H9 (cell line): ENCODE results near the gene DIPK1B. TPM values are rescaled to one million over a fixed set of nuclear protein-coding genes. Genes with fewer than 3 reads are reported as not detected.

ENCODE experiments used
- DNase-seq: peaks from one replicate; pipeline ENCODE4 v3.0.0-alpha.2; 2017
- H2AFZ ChIP-seq: one replicate; pipeline ENCODE4 v1.6.1; 2013; ENCODE audit warnings: mild to moderate bottlenecking, low read length, control low read depth, moderate library complexity
- H2AK5ac ChIP-seq: 2 replicates; pipeline ENCODE4 v1.6.1; 2013; ENCODE audit warnings: low read length, control low read depth, mixed read lengths; ENCODE audit not compliant: insufficient read length
- H2BK120ac ChIP-seq: one replicate; pipeline ENCODE4 v1.6.1; 2013; ENCODE audit warnings: low read depth, mild to moderate bottlenecking, low read length, control low read depth, inconsistent platforms; ENCODE audit not compliant: poor library complexity, severe bottlenecking
- H2BK12ac ChIP-seq: 2 replicates; pipeline ENCODE4 v1.6.1; 2013; ENCODE audit warnings: low read length, control low read depth, mixed read lengths, low read depth; ENCODE audit not compliant: insufficient read length
- H2BK15ac ChIP-seq: 2 replicates; pipeline ENCODE4 v1.6.1; 2013; ENCODE audit warnings: low read depth, low read length, control low read depth
- H2BK20ac ChIP-seq: one replicate; pipeline ENCODE4 v1.6.1; 2013; ENCODE audit warnings: low read depth, mild to moderate bottlenecking, low read length, control low read depth, inconsistent platforms; ENCODE audit not compliant: poor library complexity, severe bottlenecking
- H2BK5ac ChIP-seq: 2 replicates; pipeline ENCODE4 v1.6.1; 2013; ENCODE audit warnings: low read length, control low read depth, mixed read lengths; ENCODE audit not compliant: insufficient read length
- H3K14ac ChIP-seq: 2 replicates; pipeline ENCODE4 v1.6.1; 2013; ENCODE audit warnings: low read length, control low read depth; ENCODE audit not compliant: insufficient read depth
- H3K18ac ChIP-seq: 2 replicates; pipeline ENCODE4 v1.6.1; 2013; ENCODE audit warnings: low read depth, mild to moderate bottlenecking, mixed read lengths, low read length, control low read depth; ENCODE audit not compliant: insufficient read length
- H3K23ac ChIP-seq: 2 replicates; pipeline ENCODE4 v1.6.1; 2013; ENCODE audit warnings: low read length, control low read depth, mixed read lengths, low read depth; ENCODE audit not compliant: insufficient read length
- H3K23me2 ChIP-seq: 2 replicates; pipeline ENCODE4 v1.6.1; 2013; ENCODE audit warnings: low read depth, mild to moderate bottlenecking, mixed read lengths, low read length, control low read depth; ENCODE audit not compliant: insufficient read length, poor library complexity, severe bottlenecking
- H3K27ac ChIP-seq: 2 replicates; pipeline ENCODE4 v1.5.1; 2013; ENCODE audit warnings: low read length, control low read depth, mixed read lengths, low read depth; ENCODE audit not compliant: insufficient read length
- H3K27me3 ChIP-seq: 2 replicates; pipeline ENCODE4 v1.6.1; 2013; ENCODE audit warnings: low read length, control low read depth, inconsistent platforms; ENCODE audit not compliant: insufficient read depth
- H3K4ac ChIP-seq: 2 replicates; pipeline ENCODE4 v1.6.1; 2013; ENCODE audit warnings: low read depth, mild to moderate bottlenecking, control low read depth, inconsistent platforms, low read length, moderate library complexity
- H3K4me1 ChIP-seq: 2 replicates; pipeline ENCODE4 v1.6.1; 2013; ENCODE audit warnings: low read length, control low read depth, inconsistent platforms; ENCODE audit not compliant: insufficient read depth
- H3K4me2 ChIP-seq: 2 replicates; pipeline ENCODE4 v1.6.1; 2013; ENCODE audit warnings: low read length, control low read depth, mixed read lengths; ENCODE audit not compliant: insufficient read length, insufficient read depth
- H3K56ac ChIP-seq: 2 replicates; pipeline ENCODE4 v1.6.1; 2013; ENCODE audit warnings: low read depth, mild to moderate bottlenecking, mixed read lengths, low read length, control low read depth; ENCODE audit not compliant: insufficient read length
- H3K79me1 ChIP-seq: 2 replicates; pipeline ENCODE4 v1.6.1; 2013; ENCODE audit warnings: low read depth, mild to moderate bottlenecking, moderate library complexity, low read length, control low read depth, inconsistent platforms; ENCODE audit not compliant: insufficient read depth, poor library complexity, severe bottlenecking
- H3K79me2 ChIP-seq: 2 replicates; pipeline ENCODE4 v1.6.1; 2013; ENCODE audit warnings: low read length, control low read depth, inconsistent platforms; ENCODE audit not compliant: insufficient read depth
- H3K9ac ChIP-seq: 2 replicates; pipeline ENCODE4 v1.6.1; 2013; ENCODE audit warnings: low read length, control low read depth, mixed read lengths; ENCODE audit not compliant: insufficient read length; ENCODE audit errors: extremely low read depth
- H3K9me3 ChIP-seq: one replicate; pipeline ENCODE4 v1.6.1; 2013; ENCODE audit warnings: low read depth, low read length, inconsistent platforms; ENCODE audit not compliant: control insufficient read depth
- H3T11ph ChIP-seq: one replicate; pipeline ENCODE4 v1.6.1; 2013; ENCODE audit warnings: mild to moderate bottlenecking, low read length, control low read depth, inconsistent platforms
- H4K20me1 ChIP-seq: one replicate; pipeline ENCODE4 v1.6.1; 2013; ENCODE audit not compliant: control insufficient read depth, insufficient read length, insufficient read depth
- H4K5ac ChIP-seq: 2 replicates; pipeline ENCODE4 v1.6.1; 2013; ENCODE audit warnings: low read depth, mild to moderate bottlenecking, mixed read lengths, low read length, control low read depth; ENCODE audit not compliant: insufficient read length
- H4K8ac ChIP-seq: replicated peaks from 2 replicates; pipeline ENCODE4 v1.6.1; 2013; ENCODE audit warnings: low read length, control low read depth, mixed read lengths, low read depth; ENCODE audit not compliant: insufficient read length
- H4K91ac ChIP-seq: 2 replicates; pipeline ENCODE4 v1.6.1; 2013; ENCODE audit warnings: low read depth, mild to moderate bottlenecking, moderate library complexity, mixed read lengths, low read length, control low read depth; ENCODE audit not compliant: insufficient read length
- H3K27ac Mint-ChIP-seq, 3 experiments: 2 replicates in 2 of 3; 3 replicates in 1 of 3; pipeline ENCODE4 v1.8.0; 2020 to 2021; ENCODE audit warnings: mixed read lengths in 3 of 3, mild to moderate bottlenecking in 1 of 3, moderate library complexity in 1 of 3
- H3K27me3 Mint-ChIP-seq: 2 replicates; pipeline ENCODE4 v1.8.0; 2021; ENCODE audit warnings: low read depth, mild to moderate bottlenecking, moderate library complexity, mixed read lengths
- H3K36me3 Mint-ChIP-seq, 3 experiments: 2 replicates in 2 of 3; 3 replicates in 1 of 3; pipeline ENCODE4 v1.8.0; 2020 to 2021; ENCODE audit warnings: low read depth in 3 of 3, mixed read lengths in 3 of 3; ENCODE audit not compliant: insufficient read depth in 1 of 3
- H3K4me1 Mint-ChIP-seq, 2 experiments: 2 replicates each; pipeline ENCODE4 v1.8.0; 2020; ENCODE audit warnings: mixed read lengths in 2 of 2
- H3K4me3 Mint-ChIP-seq, 2 experiments: 2 replicates in 1 of 2; 3 replicates in 1 of 2; pipeline ENCODE4 v1.8.0; 2020 to 2021; ENCODE audit warnings: mild to moderate bottlenecking in 2 of 2, mixed read lengths in 2 of 2, moderate library complexity in 1 of 2
- H3K9me3 Mint-ChIP-seq, 2 experiments: 2 replicates in 1 of 2; 3 replicates in 1 of 2; pipeline ENCODE4 v1.8.0; 2020; ENCODE audit warnings: mild to moderate bottlenecking in 2 of 2, mixed read lengths in 2 of 2, moderate library complexity in 1 of 2
- CTCF ChIP-seq: fragments of 200-600 bp; sonication (generic); conservative IDR thresholded peaks from 3 replicates; pipeline ENCODE4 v1.8.0; 2021; ENCODE audit warnings: antibody characterized with exemption, mild to moderate bottlenecking
- WGBS: extraction: QIAGEN DNeasy Blood & Tissue Kit; methylation state at CpG from one replicate; pipeline ENCODE4 v1.1.7; 2013; ENCODE audit warnings: missing lambda C conversion rate, low lambda C conversion rate, mixed read lengths; ENCODE audit not compliant: insufficient read length; ENCODE audit errors: extremely low coverage; 5-methylcytosine and 5-hydroxymethylcytosine counted together
- total RNA-seq: library from RNA; stranded (reverse); gene quantifications from 2 replicates; pipeline ENCODE4 v1.2.1, GENCODE V29; 2021

The DIPK1B gene
- total RNA-seq, 1 experiment from 2014 or later, result 40.3 TPM

- Histone ChIP-seq H4K20me1 (no peaks in the 10 kb centered on the region), H2BK5ac (no peak overlapping the region), H2AK5ac (no peak overlapping the region), H4K5ac (no peak overlapping the region), H3K56ac (no peak overlapping the region), H3K4me2 (no peak overlapping the region), H3K4me1 (no peaks in the 10 kb centered on the region), H2BK12ac (no peak overlapping the region), H3K23ac (no peak overlapping the region), H3K27me3 (no peaks in the 10 kb centered on the region), H3T11ph (no peak overlapping the region), H4K91ac (no peak overlapping the region), H4K8ac (no peak overlapping the region), H2AFZ (no peak overlapping the region), H3K9me3 (no peaks in the 10 kb centered on the region), H2BK20ac (no peak overlapping the region), H3K18ac (no peak overlapping the region), H3K23me2 (peaks cover 3% of the 10 kb centered on the region), H3K4ac (no peak overlapping the region), H3K9ac (no peak overlapping the region), H3K79me1 (no peaks in the 10 kb centered on the region), H2BK15ac (no peak overlapping the region), H3K79me2 (no peaks in the 10 kb centered on the region), H2BK120ac (no peak overlapping the region), H3K27ac (no peak overlapping the region), H3K14ac (no peak overlapping the region; the same call in 1 of the 2 replicates)
- Mint-ChIP-seq H3K9me3 (no peaks in the 10 kb centered on the region; a peak in 1 of 5 replicates), H3K27me3 (peaks cover 26% of the 10 kb centered on the region), H3K36me3 (no peaks in the 10 kb centered on the region), H3K4me1 (peaks cover 4 to 26% of the 10 kb centered on the region in 2 experiments), H3K4me3 (no peak overlapping the region), H3K27ac (peak overlapping the region in 1 of 3 experiments; percentile 40; a peak in 2 of 7 replicates)
- no CpG with 5 or more reads among the region's 46 CpGs for WGBS
- DNase-seq, result no peak
- no peak for TF ChIP-seq CTCF
Observed at GRCh38 chr9:136692185-136693134, 19.9 kb upstream of the DIPK1B start.
